NCI-H2081 treated with DMSO at 0.1 percent for 48 hours (cell line): ENCODE results near the gene ID3.

Experiments
- DNase-seq: peaks from one replicate; lab custom pipeline; 2025; lab: John Stamatoyannopoulos, UW

Gene ID3

DNA sequence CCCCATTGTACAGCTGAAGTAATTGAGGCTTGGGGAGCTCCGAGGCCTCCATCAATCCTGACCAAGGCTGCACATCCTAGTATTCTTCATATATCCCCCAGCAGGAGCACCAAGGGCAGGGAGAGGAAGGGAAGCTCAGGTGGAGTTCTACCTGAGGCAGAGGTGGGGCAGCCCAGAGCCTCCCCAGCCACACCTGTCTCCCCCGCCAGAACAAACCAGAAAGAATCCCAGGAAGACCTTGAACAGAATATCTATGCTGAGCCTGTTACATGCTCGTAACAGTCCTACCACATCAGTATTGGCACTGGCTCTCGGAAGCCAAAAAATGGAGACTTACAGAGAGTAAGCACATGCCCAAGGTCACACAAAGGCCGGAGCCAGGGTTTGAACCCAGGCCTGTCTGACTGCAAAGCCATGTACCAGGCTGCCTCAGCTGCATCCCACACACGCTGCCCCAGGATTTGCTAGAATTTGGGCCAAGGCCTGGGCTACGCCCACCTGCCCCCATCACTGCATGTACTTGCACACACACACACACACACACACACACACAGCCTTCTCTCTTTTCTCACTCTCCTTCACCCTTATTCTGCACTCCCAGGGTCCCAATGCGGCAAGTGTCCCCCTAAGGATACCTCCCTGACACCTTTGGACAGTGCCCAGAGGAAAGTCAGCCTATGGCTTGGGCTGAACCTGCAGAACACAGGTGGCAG is 32.8 kb downstream of the ID3 start:
- DNase-seq, result no peak

- DNase-seq, result no peak
Observed at GRCh38 chr1:23525558-23526250, 33.6 kb downstream of the ID3 start.

GRCh38 chr1:23524716-23525401 is 34.4 kb downstream of the ID3 start:
- peak; percentile 70 for DNase-seq

DNA sequence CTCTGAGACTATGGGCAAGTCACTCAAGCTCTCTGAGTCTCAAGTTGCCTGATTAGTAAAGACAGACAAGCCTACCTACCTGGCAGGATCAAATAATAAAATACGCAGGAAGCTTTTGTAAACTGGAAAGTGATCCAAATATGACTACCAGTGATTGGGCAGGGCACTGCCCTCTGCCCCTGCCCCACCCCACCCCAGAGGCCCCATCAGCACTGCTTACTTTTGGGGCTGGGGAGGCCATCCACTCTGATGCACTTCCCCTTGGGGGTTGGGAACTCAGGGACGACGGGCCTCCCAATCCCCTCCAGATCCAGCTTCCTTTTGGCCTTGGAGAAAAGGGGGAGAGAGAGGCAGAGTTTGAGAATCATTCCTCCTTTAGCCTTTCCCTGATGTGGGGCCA is 35.1 kb downstream of the ID3 start:
- DNase-seq, result no peak

GRCh38 chr1:23522244-23522982 is 36.9 kb downstream of the ID3 start:
- no peak for DNase-seq

DNA sequence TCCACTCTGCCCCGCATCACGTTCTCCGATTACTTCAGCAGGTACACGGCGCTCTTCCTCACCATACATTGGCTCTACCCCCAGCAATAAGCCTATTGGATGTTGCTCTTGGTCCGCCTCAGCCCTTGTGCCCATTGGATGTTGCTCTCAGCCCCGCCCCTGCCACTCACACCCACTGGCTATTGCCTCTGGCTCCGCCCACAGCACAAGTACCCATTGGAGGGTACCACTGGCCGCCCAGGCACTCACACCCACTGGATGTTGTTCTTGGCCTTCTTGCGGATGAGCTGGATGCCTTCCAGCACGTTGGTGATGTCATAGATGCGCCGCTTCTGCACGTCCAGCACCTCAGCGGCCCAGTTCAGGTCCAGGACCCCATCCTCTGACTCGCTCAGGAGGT is 37.7 kb downstream of the ID3 start:
- no peak for DNase-seq

DNA sequence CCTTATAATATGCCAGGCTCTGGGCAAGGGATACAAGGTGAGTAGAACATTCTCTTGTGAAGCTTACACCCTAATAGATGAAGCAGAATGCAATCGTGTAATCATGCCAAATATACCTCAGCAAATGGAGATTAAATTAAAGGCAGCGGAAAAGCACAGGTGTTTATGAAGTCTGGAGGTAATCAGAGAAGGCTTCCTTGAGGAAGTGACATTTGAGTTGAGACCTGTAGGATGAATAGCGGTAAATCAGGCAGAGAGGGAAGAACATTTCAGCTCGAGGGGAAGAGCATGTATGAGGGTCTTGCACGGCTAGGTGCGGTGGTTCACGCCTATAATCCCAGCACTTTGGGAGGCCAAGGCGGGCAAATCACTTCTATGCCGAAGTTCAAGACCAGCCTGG is 41.7 kb downstream of the ID3 start:
- DNase-seq, result no peak

- DNase-seq, result no peak
Observed at GRCh38 chr1:23515905-23516304, 43.4 kb downstream of the ID3 start.

DNA sequence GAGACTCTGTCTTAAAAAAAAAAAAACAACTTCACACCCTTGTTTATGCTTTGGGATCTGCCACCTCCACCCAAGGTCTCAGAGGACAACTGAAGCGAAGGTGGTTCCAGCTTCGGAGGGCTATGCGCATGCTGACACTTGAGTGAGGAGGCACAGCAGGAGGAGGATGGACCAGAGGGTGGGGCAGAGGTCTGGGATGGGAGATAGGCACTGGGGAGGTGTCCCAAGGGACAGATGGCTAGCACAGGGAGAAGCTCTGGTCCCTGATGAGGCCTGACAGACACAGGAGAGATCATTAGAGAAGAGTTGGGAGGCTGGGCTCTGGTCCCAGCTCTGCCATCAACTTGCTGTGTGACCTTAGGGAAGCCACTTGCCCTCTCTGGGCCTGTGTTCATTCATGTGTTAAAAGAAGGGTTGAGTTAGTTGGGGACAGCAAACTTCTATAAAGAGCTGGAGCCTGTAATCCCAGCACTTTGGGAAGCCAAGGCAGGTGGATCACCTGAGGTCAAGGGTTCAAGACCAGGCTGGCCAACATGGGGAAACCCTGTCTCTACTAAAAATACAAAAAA is 45.1 kb downstream of the ID3 start:
- no peak for DNase-seq

DNA sequence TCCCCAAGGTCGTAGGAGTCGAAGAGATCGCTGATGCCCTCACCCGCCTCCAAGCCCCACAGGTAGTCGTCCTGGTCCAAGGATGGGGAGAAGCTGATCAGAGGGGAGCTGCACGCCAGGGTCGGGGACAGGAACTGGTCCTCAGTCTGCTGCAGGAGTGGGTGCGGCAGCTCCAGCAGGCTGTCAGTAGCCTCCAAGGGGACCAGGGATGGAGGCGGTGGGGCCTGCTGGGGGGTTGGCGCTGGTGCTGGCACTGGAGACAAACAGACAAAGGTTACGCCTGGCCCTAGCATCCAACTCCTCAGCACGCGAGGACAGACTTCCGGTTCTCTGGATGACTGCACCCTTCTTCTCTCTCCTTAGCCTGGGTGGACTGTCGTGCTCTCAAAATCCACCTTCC is 49.4 kb downstream of the ID3 start:
- no peak for DNase-seq
